GM23248 (cell line): ENCODE data around the gene OR8B3. TPM values are rescaled to one million over a fixed set of nuclear protein-coding genes. Genes with fewer than 3 reads are reported as not detected.
"Not testable (repeated sequence)": the region's sequence is repeated elsewhere in the genome, so short reads cannot be mapped to it uniquely, and the experiment has no call there.

Experiments
- DNase-seq: peaks from one replicate; pipeline ENCODE4 v3.0.0-alpha.2; 2015
- H2AFZ ChIP-seq: fragments of 200-600 bp; sonication (generic); 2 replicates; pipeline ENCODE4 v1.6.1; 2016; ENCODE audit warnings: antibody characterized with exemption
- H3F3A ChIP-seq: fragments of 200-600 bp; sonication (generic); 2 replicates; pipeline ENCODE4 v1.6.1; 2016; ENCODE audit warnings: mild to moderate bottlenecking, antibody characterized with exemption, mixed run types; ENCODE audit not compliant: insufficient read depth
- H3K27ac ChIP-seq: fragments of 200-600 bp; sonication (generic); 2 replicates; pipeline ENCODE4 v1.5.1; 2016; ENCODE audit warnings: mild to moderate bottlenecking
- H3K27me3 ChIP-seq: fragments of 200-600 bp; sonication (generic); replicated peaks from 2 replicates; pipeline ENCODE4 v1.6.1; 2016; ENCODE audit warnings: mild to moderate bottlenecking; ENCODE audit not compliant: insufficient read depth
- H3K36me3 ChIP-seq: fragments of 200-600 bp; sonication (generic); 2 replicates; pipeline ENCODE4 v1.6.1; 2016; ENCODE audit warnings: low read depth, mild to moderate bottlenecking
- H3K4me1 ChIP-seq: fragments of 200-600 bp; sonication (generic); 2 replicates; pipeline ENCODE4 v1.6.1; 2016; ENCODE audit warnings: mild to moderate bottlenecking; ENCODE audit not compliant: insufficient read depth
- H3K4me2 ChIP-seq: fragments of 200-600 bp; sonication (generic); one replicate; pipeline ENCODE4 v1.6.1; 2016; ENCODE audit warnings: mild to moderate bottlenecking; ENCODE audit not compliant: unreplicated experiment
- H3K4me3 ChIP-seq: fragments of 200-600 bp; sonication (generic); 2 replicates; pipeline ENCODE4 v1.5.1; 2016; ENCODE audit warnings: mild to moderate bottlenecking
- H3K79me2 ChIP-seq: fragments of 200-600 bp; sonication (generic); 2 replicates; pipeline ENCODE4 v1.6.1; 2016; ENCODE audit warnings: mild to moderate bottlenecking; ENCODE audit not compliant: insufficient read depth
- H3K9ac ChIP-seq: fragments of 200-600 bp; sonication (generic); 2 replicates; pipeline ENCODE4 v1.6.1; 2016; ENCODE audit warnings: mild to moderate bottlenecking
- H3K9me2 ChIP-seq: fragments of 200-600 bp; sonication (generic); 2 replicates; pipeline ENCODE4 v1.6.1; 2016; ENCODE audit warnings: mixed run types, mild to moderate bottlenecking, moderate library complexity; ENCODE audit not compliant: insufficient read depth
- H3K9me3 ChIP-seq: fragments of 200-600 bp; sonication (generic); one replicate; pipeline ENCODE4 v1.6.1; 2017; ENCODE audit warnings: low read depth
- H4K20me1 ChIP-seq: fragments of 200-600 bp; sonication (generic); 2 replicates; pipeline ENCODE4 v1.6.0; 2016; ENCODE audit not compliant: insufficient read depth
- EZH2 ChIP-seq: fragments of 200-600 bp; sonication (generic); IDR thresholded peaks from 2 replicates; pipeline ENCODE4 v1.6.1; 2018; ENCODE audit warnings: antibody characterized with exemption, mild to moderate bottlenecking; ENCODE audit not compliant: insufficient read depth, poor library complexity, severe bottlenecking
- EZH2phosphoT487 ChIP-seq: fragments of 200-600 bp; sonication (generic); IDR thresholded peaks from 2 replicates; pipeline ENCODE4 v1.6.1; 2018; ENCODE audit warnings: antibody characterized with exemption, moderate library complexity, mild to moderate bottlenecking, low read depth; ENCODE audit not compliant: insufficient read depth
- WGBS, 2 experiments: methylation state at CpG; one replicate each; pipeline ENCODE4 v1.1.6; 2015 to 2017; ENCODE audit warnings: low lambda C conversion rate in 2 of 2, low coverage in 1 of 2; ENCODE audit errors: missing lambda C conversion rate in 2 of 2; 5-methylcytosine and 5-hydroxymethylcytosine counted together
- in situ Hi-C: fragments of 300-500 bp; cut with MboI; formaldehyde crosslinking; loops from 2 replicates; pipeline ENCODE4 v1.15.0; 2020
- polyA plus RNA-seq: library from polyadenylated mRNA; unstranded; fragments of >200 nt; fragmentation: Nextera tagmentation; extraction: Ambion mirVana; gene quantifications from 2 replicates; pipeline ENCODE4 v1.2.1, GENCODE V29; 2016
- total RNA-seq: library from RNA; depleted of rRNA; stranded (reverse); fragments of >200 nt; shearing (Covaris generic); gene quantifications from 2 replicates; pipeline ENCODE4 v1.2.3, GENCODE V29; 2014

The OR8B3 gene
- total and polyA plus RNA-seq, 2 experiments from 2014 or later: not detected

DNA sequence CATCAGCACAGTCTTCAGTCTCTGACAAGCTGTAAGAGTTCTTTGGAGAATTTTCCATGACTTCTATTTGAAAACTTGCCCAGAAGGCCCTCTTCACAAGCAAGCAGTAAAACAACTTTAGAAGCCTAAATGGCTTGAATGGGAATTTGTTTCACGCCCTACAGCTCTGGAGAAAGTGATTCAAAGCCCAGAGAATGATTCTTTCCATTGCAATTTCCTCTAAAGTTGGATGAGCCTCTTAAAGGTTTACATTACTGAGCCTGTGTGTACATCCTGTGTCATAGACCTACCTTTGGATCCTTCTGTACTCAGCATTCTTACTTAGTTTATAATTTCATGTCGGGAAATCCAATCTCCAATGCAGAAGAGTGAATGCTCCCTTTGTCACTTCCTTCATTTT lies 6.8 kb upstream of the OR8B3 start:
- Histone ChIP-seq H3K4me1 (no peaks in the 10 kb centered on the region), H3K27me3 (peaks cover 25% of the 10 kb centered on the region), H4K20me1 (no peaks in the 10 kb centered on the region), H3F3A (no peaks in the 10 kb centered on the region), H3K4me2 (no peak overlapping the region), H3K4me3 (no peak overlapping the region), H3K36me3 (no peaks in the 10 kb centered on the region), H3K9ac (no peak overlapping the region), H3K9me3 (no peaks in the 10 kb centered on the region), H2AFZ (no peak overlapping the region), H3K27ac (no peak overlapping the region), H3K79me2 (no peaks in the 10 kb centered on the region), H3K9me2 (no peaks in the 10 kb centered on the region)
- TF ChIP-seq EZH2phosphoT487: no peak
- no peak for TF ChIP-seq EZH2
- 16 to 22% methylated on average over 2 of the region's 2 CpGs for WGBS, 2 experiments
- in situ Hi-C loops: loop anchor here (25.0 kb wide), 1 partner anchor 457 kb away; the partner anchor contains the start of gene ROBO3
- DNase-seq: peak; percentile 13

- in situ Hi-C loops: loop anchor here (25.0 kb wide), 1 partner anchor 459 kb away; the partner anchor contains the start of gene ROBO3
- not testable (repeated sequence) for H3K4me2 ChIP-seq, H2AFZ ChIP-seq, H3K36me3 ChIP-seq, H3K27ac ChIP-seq, H3K9me3 ChIP-seq, H3K4me3 ChIP-seq, H3K9ac ChIP-seq, H3F3A ChIP-seq, H3K9me2 ChIP-seq, H4K20me1 ChIP-seq, H3K79me2 ChIP-seq, H3K4me1 ChIP-seq, DNase-seq
- H3K27me3 ChIP-seq: 0 out of 2 replicates have a peak, but pooled peaks cover 17% of the 10 kb centered on the region
- WGBS, 2 experiments: 91 to 92% methylated on average over 4 to 27 of the region's 27 CpGs
Measured at GRCh38 chr11:124403186-124403585, 4.4 kb upstream of the OR8B3 start.

- WGBS, 2 experiments: 28 to 32% methylated on average over 8 of the region's 8 CpGs
- in situ Hi-C loops: loop anchor here (25.0 kb wide), 1 partner anchor 460 kb away; the partner anchor contains the start of gene ROBO3
Measured at GRCh38 chr11:124402326-124402922, 3.6 kb upstream of the OR8B3 start.

GRCh38 chr11:124396847-124397246 lies 2.0 kb downstream of the OR8B3 start:
- H3K9ac ChIP-seq, H3K36me3 ChIP-seq, H3K27ac ChIP-seq, H3K4me2 ChIP-seq, H3F3A ChIP-seq, in situ Hi-C loops, H2AFZ ChIP-seq, H4K20me1 ChIP-seq, H3K27me3 ChIP-seq, H3K4me3 ChIP-seq, H3K4me1 ChIP-seq, H3K9me2 ChIP-seq, H3K9me3 ChIP-seq, H3K79me2 ChIP-seq, DNase-seq: not testable (repeated sequence)
- 66 to 74% methylated on average over 2 of the region's 4 CpGs for WGBS, 2 experiments

More at GRCh38 chr11:124402326-124402922, 3.6 kb upstream of the OR8B3 start:
- no peaks in the 10 kb centered on the region for H3K79me2 ChIP-seq
- H3K4me1 ChIP-seq: no peaks in the 10 kb centered on the region
- 0 out of 2 replicates have a peak, but pooled peaks cover 14% of the 10 kb centered on the region for H3K27me3 ChIP-seq
- H3K4me2 ChIP-seq: no peak overlapping the region
- peak; percentile 93 for DNase-seq
- no peaks in the 10 kb centered on the region for H4K20me1 ChIP-seq
- no peaks in the 10 kb centered on the region for H3K36me3 ChIP-seq
- no peak for TF ChIP-seq EZH2phosphoT487
- no peak for TF ChIP-seq EZH2
- no peak overlapping the region for H2AFZ ChIP-seq
- no peak overlapping the region for H3K27ac ChIP-seq
- H3K9ac ChIP-seq: no peak overlapping the region
- no peak overlapping the region for H3K4me3 ChIP-seq
- H3F3A ChIP-seq: no peaks in the 10 kb centered on the region
- no peaks in the 10 kb centered on the region for H3K9me2 ChIP-seq
- no peaks in the 10 kb centered on the region for H3K9me3 ChIP-seq

- Histone ChIP-seq H3K9me2 (no peaks in the 10 kb centered on the region), H3K4me2 (no peak overlapping the region), H3F3A (no peaks in the 10 kb centered on the region), H3K36me3 (no peaks in the 10 kb centered on the region), H3K27ac (no peak overlapping the region), H3K4me3 (no peak overlapping the region), H3K4me1 (no peaks in the 10 kb centered on the region), H2AFZ (no peak overlapping the region), H3K79me2 (no peaks in the 10 kb centered on the region), H3K9ac (no peak overlapping the region), H4K20me1 (no peaks in the 10 kb centered on the region), H3K27me3 (no peaks in the 10 kb centered on the region), H3K9me3 (no peaks in the 10 kb centered on the region)
- WGBS, 2 experiments: 38 to 56% methylated on average over 3 of the region's 3 CpGs
- TF ChIP-seq EZH2: no peak
- TF ChIP-seq EZH2phosphoT487: no peak
- DNase-seq: peak; percentile 53
- in situ Hi-C loops: no loop called here
Measured at GRCh38 chr11:124394408-124394807, 4.4 kb downstream of the OR8B3 start.
